Stimulated activated CD8-positive, alpha-beta memory T cell treated with anti-CD3 and anti-CD28 coated beads, Interleukin-7, amount 100 ng/mL, for 24 hours (primary cell): Measurements from ENCODE around the gene IGF2.

Experiments
- DNase-seq: peaks from one replicate; pipeline ENCODE4 v3.0.0-alpha.2; 2020; ENCODE audit warnings: low read depth

IGF2 gene

GRCh38 chr11:2091786-2092463, 47.3 kb downstream of the IGF2 start:
- no peak for DNase-seq

GRCh38 chr11:2091112-2091746, 48.0 kb downstream of the IGF2 start:
- no peak for DNase-seq

- DNase-seq = no peak
Observed at GRCh38 chr11:2090172-2091111, 48.7 kb downstream of the IGF2 start.

- no peak for DNase-seq
Observed at GRCh38 chr11:2089536-2090165, 49.5 kb downstream of the IGF2 start.

- DNase-seq = no peak
Observed at GRCh38 chr11:2088746-2089535, 50.2 kb downstream of the IGF2 start.

GRCh38 chr11:2088284-2088683, 50.9 kb downstream of the IGF2 start:
- DNase-seq = no peak

GRCh38 chr11:2086239-2087040, 52.7 kb downstream of the IGF2 start:
- no peak for DNase-seq

GRCh38 chr11:2085251-2086066, 53.7 kb downstream of the IGF2 start:
- no peak for DNase-seq

- no peak for DNase-seq
Observed at GRCh38 chr11:2084721-2085120, 54.5 kb downstream of the IGF2 start.
